Endothelial cell of umbilical vein (primary cell): ENCODE results near the gene CARD14.

Source experiments
- CTCF ChIP-seq, 2 donors: IDR thresholded peaks; 1 replicate in 1 of 2; 2 replicates in 1 of 2; pipeline ENCODE4 v1.5.1; 2011; ENCODE audit warnings: low read length in 2 of 2, mild to moderate bottlenecking in 2 of 2, moderate library complexity in 2 of 2, control low read depth in 1 of 2, inconsistent platforms in 1 of 2, low read depth in 1 of 2; ENCODE audit not compliant: insufficient read depth in 1 of 2; ENCODE audit errors: extremely low read depth in 1 of 2
- EZH2 ChIP-seq: IDR thresholded peaks from 2 replicates; pipeline ENCODE4 v1.6.1; 2012; ENCODE audit warnings: borderline replicate concordance, low read depth, mild to moderate bottlenecking, moderate library complexity, low read length, inconsistent platforms; ENCODE audit not compliant: severe bottlenecking
- JUN ChIP-seq: IDR thresholded peaks from 2 replicates; pipeline ENCODE4 v1.6.1; 2011; ENCODE audit warnings: borderline replicate concordance, low read depth; ENCODE audit not compliant: insufficient read length, insufficient read depth
- MAX ChIP-seq: IDR thresholded peaks from 2 replicates; pipeline ENCODE4 v1.6.1; 2011; ENCODE audit not compliant: insufficient read depth, insufficient read length
- POLR2A ChIP-seq: IDR thresholded peaks from 2 replicates; pipeline ENCODE4 v1.6.1; 2012; ENCODE audit warnings: low read depth, mild to moderate bottlenecking, control low read depth, low read length

- TF ChIP-seq POLR2A (no peak), CTCF (IDR thresholded peaks at IDR 0.05; ENCODE audit: extremely low read depth in 1 of 2, insufficient read depth in 1 of 2, low read depth in 1 of 2, low read length in 2 of 2) (no peak), JUN (no peak), MAX (no peak), EZH2 (no peak)
Observed at GRCh38 chr17:80244871-80245509, 75.2 kb downstream of the CARD14 start.
